Heart left ventricle (tissue), 16 donors: ENCODE data around the gene EPB41L2. TPM values are rescaled to one million over a fixed set of nuclear protein-coding genes. Genes with fewer than 3 reads are reported as not detected.
A peak's percentile ranks its signal among the peaks of the same experiment; 100 is the strongest.

Source experiments
- ATAC-seq, 4 donors: fragments of 200-7000 bp; cut with Tn5 transposase; one replicate each; pipeline ENCODE4 v1.9.1; 2020 to 2022; ENCODE audit warnings: moderate library complexity in 4 of 4, mild to moderate bottlenecking in 3 of 4, moderate number of reproducible peaks in 1 of 4
- DNase-seq, 5 donors: peaks; one replicate each; pipeline ENCODE4 v3.0.0-alpha.2; 2020
- H3K27ac ChIP-seq, 12 donors: fragments of 200-600 bp; sonication (generic) in 4 of 12; one replicate each; pipeline versions ENCODE4 v1.5.0 to v1.8.0; 2016 to 2022; ENCODE audit warnings: mild to moderate bottlenecking in 2 of 12
- H3K27me3 ChIP-seq, 9 donors: fragments of 200-600 bp; sonication (generic) in 2 of 9; one replicate each; pipeline versions ENCODE4 v1.5.1 to v1.8.0; 2016 to 2022; ENCODE audit warnings: mild to moderate bottlenecking in 3 of 9
- H3K36me3 ChIP-seq, 9 donors: fragments of 200-600 bp; sonication (generic) in 2 of 9; one replicate each; pipeline versions ENCODE4 v1.5.0 to v1.8.0; 2018 to 2022; ENCODE audit warnings: mild to moderate bottlenecking in 2 of 9
- H3K4me1 ChIP-seq, 12 donors: fragments of 200-600 bp; sonication (generic) in 4 of 12; one replicate each; pipeline versions ENCODE4 v1.5.0 to v1.8.0; 2016 to 2022; ENCODE audit warnings: mild to moderate bottlenecking in 3 of 12
- H3K4me3 ChIP-seq, 12 donors: fragments of 200-600 bp; sonication (generic) in 4 of 12; one replicate each; pipeline versions ENCODE4 v1.5.0 to v1.8.0; 2017 to 2022; ENCODE audit warnings: mild to moderate bottlenecking in 9 of 12, moderate library complexity in 4 of 12
- H3K9me3 ChIP-seq, 12 donors: fragments of 200-600 bp; sonication (generic) in 4 of 12; one replicate each; pipeline versions ENCODE4 v1.5.0 to v1.8.0; 2016 to 2022; ENCODE audit warnings: mild to moderate bottlenecking in 1 of 12
- POLR2A ChIP-seq, 2 donors: fragments of 450-650 bp; IDR thresholded peaks; one replicate each; pipeline ENCODE4 v1.6.1; 2017; ENCODE audit warnings: antibody characterized with exemption in 2 of 2, mild to moderate bottlenecking in 2 of 2, moderate library complexity in 2 of 2
- WGBS, 4 donors: extraction: QIAGEN DNeasy Blood & Tissue Kit in 2 of 4; methylation state at CpG; one replicate each; pipeline versions ENCODE4 v1.1.5 to v1.1.7; 2013 to 2018; 5-methylcytosine and 5-hydroxymethylcytosine counted together
- intact Hi-C, 10 donors: fragments of 100-400 bp; cut with DNase I; formaldehyde crosslinking; loops; one replicate each; pipeline versions ENCODE4 v1.11.1 to v1.14.2; 2022
- polyA plus RNA-seq, 2 donors: library from polyadenylated mRNA; stranded (reverse); fragments of 200-250 nt; gene quantifications; one replicate each; pipeline ENCODE4 v1.2.3, GENCODE V29; 2013
- total RNA-seq, 9 donors: library from RNA; depleted of rRNA in 2 of 9; stranded (reverse); fragments of >200 nt in 2 of 9; fragmentation: NEBNext Ultra II Directional in 3 of 9; extraction: Animal tissue kit (Norgen Biotek cat#: 25700) in 3 of 9; gene quantifications; one replicate each; pipeline versions ENCODE4 v1.1.0 to v1.2.4, GENCODE V29; 2016 to 2023
- TF ChIP-seq, protein P1 (sequence below), 12 donors: fragments of 200-600 bp; sonication (generic) in 4 of 12; IDR thresholded peaks; one replicate each; pipeline versions ENCODE4 v1.5.0 to v1.8.0; 2018 to 2022; ENCODE audit warnings: antibody characterized with exemption in 12 of 12, mild to moderate bottlenecking in 5 of 12
- donor health status: ischemic (EF 13 %, LVEDD 7.1; RV severe dilation, severe dysfunction).
- donor health status: healthy with polysubstance abuse.
- donor health status: DM: no; HTN: yes; CAD: no.
- donor health status: DM: no; HTN: no; CAD: no.
- donor health status: ischemic (EF 25% LVEDD 6.9; RV normal size, moderate dysfunction).
- donor health status: ischemic (EF 25% LVEDD 5.7; RV mildly dilated, moderate dysfunction).
- donor health status: healthy.
- donor health status: DM: yes; HTN: yes; CAD: no.
- donor health status: ischemic (EF 35%, LVEDD 5.7; RV mildly dilated, moderate dysfunction).
- donor health status: nonischemic (EF 11% LVEDD 7.7; RV severe dilation, severe dysfunction).
- donor health status: DM: yes; HTN: yes; CAD: no.
- donor health status: PGD.
- donor health status: ischemic (EF 29% LVEDD 5.4; RV normal size, mild dysfunction).
- donor health status: nonischemic (EF 23%, LVEDD 6.1; RV moderate dilation, normal function).

The EPB41L2 gene
- total and polyA plus RNA-seq, 11 donors, result 21.3 to 115 (median 51.9) TPM

- no peaks in the 10 kb centered on the region for H3K27me3 ChIP-seq
- ATAC-seq, result no peak
- intact Hi-C loops, result no loop called here
- H3K9me3 ChIP-seq, result peaks cover 0 to 2% (median 0%) of the 10 kb centered on the region in 12 donors
- no peak for TF ChIP-seq POLR2A (IDR thresholded peaks at IDR 0.05)
- TF ChIP-seq, protein P1, sequence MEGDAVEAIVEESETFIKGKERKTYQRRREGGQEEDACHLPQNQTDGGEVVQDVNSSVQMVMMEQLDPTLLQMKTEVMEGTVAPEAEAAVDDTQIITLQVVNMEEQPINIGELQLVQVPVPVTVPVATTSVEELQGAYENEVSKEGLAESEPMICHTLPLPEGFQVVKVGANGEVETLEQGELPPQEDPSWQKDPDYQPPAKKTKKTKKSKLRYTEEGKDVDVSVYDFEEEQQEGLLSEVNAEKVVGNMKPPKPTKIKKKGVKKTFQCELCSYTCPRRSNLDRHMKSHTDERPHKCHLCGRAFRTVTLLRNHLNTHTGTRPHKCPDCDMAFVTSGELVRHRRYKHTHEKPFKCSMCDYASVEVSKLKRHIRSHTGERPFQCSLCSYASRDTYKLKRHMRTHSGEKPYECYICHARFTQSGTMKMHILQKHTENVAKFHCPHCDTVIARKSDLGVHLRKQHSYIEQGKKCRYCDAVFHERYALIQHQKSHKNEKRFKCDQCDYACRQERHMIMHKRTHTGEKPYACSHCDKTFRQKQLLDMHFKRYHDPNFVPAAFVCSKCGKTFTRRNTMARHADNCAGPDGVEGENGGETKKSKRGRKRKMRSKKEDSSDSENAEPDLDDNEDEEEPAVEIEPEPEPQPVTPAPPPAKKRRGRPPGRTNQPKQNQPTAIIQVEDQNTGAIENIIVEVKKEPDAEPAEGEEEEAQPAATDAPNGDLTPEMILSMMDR (IDR thresholded peaks at IDR 0.05), result no peak
- no peaks in the 10 kb centered on the region for H3K36me3 ChIP-seq
- DNase-seq, result no peak
- H3K4me1 ChIP-seq, result peaks cover 0 to 28% (median 11%) of the 10 kb centered on the region in 12 donors
- H3K27ac ChIP-seq, result no peak overlapping the region
- WGBS, 4 donors, result 97 to 98% (median 97%) methylated on average over 8 of the region's 8 CpGs
- H3K4me3 ChIP-seq, result no peak overlapping the region
Observed at GRCh38 chr6:130985115-130985514, 77.9 kb downstream of the EPB41L2 start.

- ATAC-seq (no peak), DNase-seq (no peak)
- Histone ChIP-seq H3K4me3 (no peak overlapping the region), H3K9me3 (peaks cover 0 to 2% (median 0%) of the 10 kb centered on the region in 12 donors), H3K36me3 (no peaks in the 10 kb centered on the region), H3K4me1 (peaks cover 0 to 47% (median 22%) of the 10 kb centered on the region in 12 donors), H3K27me3 (no peaks in the 10 kb centered on the region), H3K27ac (no peak overlapping the region)
- TF ChIP-seq, protein P1 (IDR thresholded peaks at IDR 0.05), result no peak
- TF ChIP-seq POLR2A (IDR thresholded peaks at IDR 0.05), result no peak
- 81 to 91% (median 86%) methylated on average over 6 of the region's 6 CpGs for WGBS, 4 donors
- intact Hi-C loops, result no loop called here
Observed at GRCh38 chr6:130982941-130983456, 80.0 kb downstream of the EPB41L2 start.

DNA sequence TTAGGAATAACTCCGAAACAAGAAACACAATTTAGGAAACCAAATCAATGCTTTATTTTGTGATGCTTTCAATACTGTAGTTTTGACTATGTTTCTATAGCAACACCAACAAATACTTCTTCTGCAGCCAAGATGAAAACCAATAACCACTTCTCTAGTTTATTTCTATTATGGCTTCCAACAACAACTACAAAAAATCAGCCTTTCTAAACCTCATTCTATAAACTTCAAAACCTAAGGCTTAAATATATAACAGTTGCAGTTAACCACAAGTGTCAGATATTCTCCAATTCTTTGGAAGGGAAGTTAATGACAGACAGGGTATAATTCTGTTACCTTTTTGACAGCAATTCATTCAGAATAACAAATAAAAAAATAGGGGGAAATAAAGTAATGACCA is 80.9 kb downstream of the EPB41L2 start:
- WGBS, 4 donors, result 31 to 54% (median 50%) methylated on average over 1 of the region's 1 CpG
- Histone ChIP-seq H3K4me1 (peaks cover 0 to 48% (median 27%) of the 10 kb centered on the region in 12 donors), H3K36me3 (no peaks in the 10 kb centered on the region), H3K9me3 (peaks cover 0 to 2% (median 0%) of the 10 kb centered on the region in 12 donors), H3K4me3 (no peak overlapping the region), H3K27me3 (no peaks in the 10 kb centered on the region), H3K27ac (no peak overlapping the region)
- TF ChIP-seq POLR2A (IDR thresholded peaks at IDR 0.05), result no peak
- TF ChIP-seq, protein P1 (IDR thresholded peaks at IDR 0.05), result no peak
- ATAC-seq, result no peak
- no peak for DNase-seq
- intact Hi-C loops, result no loop called here

DNA sequence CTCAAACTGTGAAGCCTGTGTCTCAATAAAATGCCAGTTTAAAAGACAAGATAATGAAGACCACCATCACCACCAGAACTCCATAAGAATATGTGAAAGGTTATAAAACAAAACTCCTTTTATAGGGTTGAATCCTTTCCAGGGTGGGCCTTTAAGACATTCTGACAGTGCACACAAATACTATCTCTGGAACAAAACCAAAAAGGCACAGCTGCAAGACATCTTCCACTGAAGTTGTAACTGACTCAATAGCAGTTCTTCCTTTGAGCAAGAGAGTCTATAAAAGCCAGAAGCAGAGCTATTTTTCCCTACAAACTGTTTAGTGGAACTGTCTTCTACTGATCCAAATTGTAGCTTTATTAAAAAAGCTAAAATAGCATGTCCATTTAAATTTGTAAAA is 81.6 kb downstream of the EPB41L2 start:
- intact Hi-C loops, result no loop called here
- no peaks in the 10 kb centered on the region for H3K27me3 ChIP-seq
- no peak for TF ChIP-seq POLR2A (IDR thresholded peaks at IDR 0.05)
- TF ChIP-seq, protein P1 (IDR thresholded peaks at IDR 0.05), result no peak
- H3K4me1 ChIP-seq, result peaks cover 0 to 55% (median 27%) of the 10 kb centered on the region in 12 donors
- DNase-seq (peak in 2 of 5 donors; percentile 27), ATAC-seq (peak in 3 of 4 donors; percentile 34 to 82 (median 55))
- H3K9me3 ChIP-seq, result peaks cover 0 to 2% (median 0%) of the 10 kb centered on the region in 12 donors
- peak overlapping the region in 8 of 12 donors; percentile 8 to 73 (median 50) for H3K27ac ChIP-seq
- no peaks in the 10 kb centered on the region for H3K36me3 ChIP-seq
- H3K4me3 ChIP-seq, result no peak overlapping the region
